Astrocyte of the cerebellum (primary cell): ENCODE data around the gene ELP4.
"Not testable (repeated sequence)": the region's sequence is repeated elsewhere in the genome, so short reads cannot be mapped to it uniquely, and the experiment has no call there.

Experiments used
- DNase-seq: peaks from one replicate; pipeline ENCODE4 v3.0.0-alpha.2; 2011; ENCODE audit warnings: low read depth
- H3K4me3 ChIP-seq: 2 replicates; pipeline ENCODE4 v1.5.1; 2011; ENCODE audit warnings: mild to moderate bottlenecking, low read depth, low read length, moderate library complexity
- in situ Hi-C: cut with HindIII; loops from 2 replicates; pipeline ENCODE4 v1.10.0; 2017; ENCODE audit warnings: low sequenced_read_pairs
- TF ChIP-seq, protein P1 (sequence below): IDR thresholded peaks from 2 replicates; pipeline ENCODE4 v1.5.1; 2012; ENCODE audit warnings: low read length, low read depth, moderate library complexity, mild to moderate bottlenecking; ENCODE audit errors: missing control alignments

The ELP4 gene

DNA sequence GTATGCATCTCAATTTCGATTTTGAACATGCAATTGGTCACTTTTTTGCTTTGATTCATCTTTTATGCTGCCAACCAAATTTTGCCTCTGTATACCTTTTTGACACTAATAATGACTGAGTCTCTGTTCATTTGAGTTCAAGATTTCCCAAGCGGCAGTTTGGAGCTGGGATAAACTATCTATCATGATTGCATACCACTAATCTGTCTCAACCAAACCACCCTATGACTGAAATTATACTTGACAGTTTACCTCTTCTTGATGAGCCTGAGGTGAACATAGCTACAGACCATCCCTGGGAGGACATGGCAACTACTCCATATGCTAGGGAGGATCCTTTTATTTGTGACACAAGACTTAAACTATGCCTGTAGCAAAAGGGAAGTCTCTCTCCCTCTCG, 155.4 kb downstream of the ELP4 start:
- no peak for DNase-seq
- in situ Hi-C loops = no loop called here
- TF ChIP-seq, protein P1, sequence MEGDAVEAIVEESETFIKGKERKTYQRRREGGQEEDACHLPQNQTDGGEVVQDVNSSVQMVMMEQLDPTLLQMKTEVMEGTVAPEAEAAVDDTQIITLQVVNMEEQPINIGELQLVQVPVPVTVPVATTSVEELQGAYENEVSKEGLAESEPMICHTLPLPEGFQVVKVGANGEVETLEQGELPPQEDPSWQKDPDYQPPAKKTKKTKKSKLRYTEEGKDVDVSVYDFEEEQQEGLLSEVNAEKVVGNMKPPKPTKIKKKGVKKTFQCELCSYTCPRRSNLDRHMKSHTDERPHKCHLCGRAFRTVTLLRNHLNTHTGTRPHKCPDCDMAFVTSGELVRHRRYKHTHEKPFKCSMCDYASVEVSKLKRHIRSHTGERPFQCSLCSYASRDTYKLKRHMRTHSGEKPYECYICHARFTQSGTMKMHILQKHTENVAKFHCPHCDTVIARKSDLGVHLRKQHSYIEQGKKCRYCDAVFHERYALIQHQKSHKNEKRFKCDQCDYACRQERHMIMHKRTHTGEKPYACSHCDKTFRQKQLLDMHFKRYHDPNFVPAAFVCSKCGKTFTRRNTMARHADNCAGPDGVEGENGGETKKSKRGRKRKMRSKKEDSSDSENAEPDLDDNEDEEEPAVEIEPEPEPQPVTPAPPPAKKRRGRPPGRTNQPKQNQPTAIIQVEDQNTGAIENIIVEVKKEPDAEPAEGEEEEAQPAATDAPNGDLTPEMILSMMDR = no peak
- no peak overlapping the region for H3K4me3 ChIP-seq

DNA sequence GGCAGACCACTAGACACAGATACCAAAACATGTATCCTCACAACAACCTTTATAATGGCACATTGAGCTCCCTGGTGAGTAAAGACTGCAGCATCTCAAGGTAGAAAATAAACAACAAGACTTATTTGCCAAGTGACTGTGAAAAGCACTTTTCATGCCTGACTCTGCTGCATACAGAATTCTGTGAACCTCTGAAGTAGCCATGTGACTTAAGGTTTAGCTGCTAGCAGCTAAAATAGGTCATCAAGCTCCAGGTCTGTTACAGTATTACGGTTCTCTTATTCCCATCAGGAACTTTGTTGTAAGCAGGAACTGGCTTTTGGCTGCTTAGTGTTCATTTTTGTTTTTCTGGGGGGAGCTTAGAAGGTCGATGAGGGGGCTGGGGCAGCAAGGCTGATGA, 162.1 kb downstream of the ELP4 start:
- TF ChIP-seq, protein P1 = no peak
- in situ Hi-C loops = no loop called here
- no peak overlapping the region for H3K4me3 ChIP-seq
- no peak for DNase-seq

DNA sequence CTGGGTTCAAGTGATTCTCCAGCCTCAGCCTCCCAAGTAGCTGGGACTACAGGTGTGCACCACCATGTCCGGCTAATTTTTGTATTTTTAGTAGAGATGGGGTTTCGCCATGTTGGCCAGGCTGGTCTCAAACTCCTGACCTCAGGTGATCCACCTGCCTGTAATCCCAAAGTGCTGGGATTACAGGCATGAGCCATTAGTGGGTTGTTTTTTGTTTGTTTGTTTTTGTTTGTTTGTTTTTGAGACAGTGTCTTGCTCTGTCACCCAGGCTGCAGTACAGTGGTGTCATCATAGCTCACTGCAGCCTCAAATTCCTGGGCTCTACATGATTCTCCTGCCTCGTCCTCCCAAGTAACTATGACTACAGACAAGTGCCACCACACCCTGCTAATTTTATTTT, 163.5 kb downstream of the ELP4 start:
- H3K4me3 ChIP-seq, DNase-seq, in situ Hi-C loops: not testable (repeated sequence)

DNA sequence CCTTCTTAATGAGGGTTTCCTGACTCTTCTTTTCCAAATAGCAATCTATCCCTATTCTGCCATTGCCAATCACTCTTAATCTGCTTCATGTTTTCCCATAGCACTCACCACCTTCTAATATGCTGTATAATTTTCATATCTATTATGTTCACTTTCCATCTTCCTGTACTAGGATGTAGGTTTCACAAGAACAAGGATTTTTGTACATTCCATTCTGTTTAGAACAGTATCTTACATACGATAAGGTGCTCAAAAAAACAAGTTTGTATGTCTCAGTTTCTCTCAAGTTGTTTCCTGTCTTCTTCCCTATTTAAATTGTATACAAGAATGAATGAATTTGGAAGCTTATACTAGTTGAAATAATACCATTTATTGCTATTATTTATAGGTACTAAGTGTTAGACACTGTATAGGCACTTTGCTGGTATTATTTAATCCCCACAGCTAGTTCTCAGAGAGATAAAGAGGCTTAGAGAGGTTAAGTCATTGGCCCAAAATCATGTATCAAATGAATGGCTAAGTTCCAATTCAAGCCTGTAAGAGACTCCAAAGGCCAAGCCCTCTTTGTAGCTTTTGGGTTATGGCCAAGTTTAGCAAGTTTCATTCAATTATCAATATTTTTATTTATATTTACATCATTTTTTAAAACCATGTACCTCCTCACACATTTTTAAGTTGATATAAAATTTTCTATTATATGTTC, 166.9 kb downstream of the ELP4 start:
- TF ChIP-seq, protein P1 = no peak
- in situ Hi-C loops = no loop called here
- no peak overlapping the region for H3K4me3 ChIP-seq
- no peak for DNase-seq

DNA sequence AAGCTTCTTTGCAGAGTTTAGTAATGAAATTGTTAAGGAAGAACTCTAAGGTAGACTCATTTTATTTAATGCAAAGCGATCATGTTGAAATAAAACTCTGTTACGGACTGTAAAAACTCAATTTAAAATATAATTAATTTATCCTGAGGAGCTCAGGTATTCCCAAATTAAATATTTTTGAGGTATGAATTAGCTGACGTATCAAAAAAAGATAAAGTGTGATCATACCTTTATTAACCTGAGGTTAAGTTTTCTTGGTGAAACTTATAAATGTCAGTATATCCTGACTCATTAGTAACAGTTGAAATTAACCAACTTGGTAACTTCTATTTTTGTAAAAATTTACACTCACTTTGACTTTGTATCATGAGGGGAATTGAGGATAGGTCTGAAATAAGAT, 171.2 kb downstream of the ELP4 start:
- in situ Hi-C loops = no loop called here
- DNase-seq = no peak
- TF ChIP-seq, protein P1 = no peak
- no peak overlapping the region for H3K4me3 ChIP-seq

DNA sequence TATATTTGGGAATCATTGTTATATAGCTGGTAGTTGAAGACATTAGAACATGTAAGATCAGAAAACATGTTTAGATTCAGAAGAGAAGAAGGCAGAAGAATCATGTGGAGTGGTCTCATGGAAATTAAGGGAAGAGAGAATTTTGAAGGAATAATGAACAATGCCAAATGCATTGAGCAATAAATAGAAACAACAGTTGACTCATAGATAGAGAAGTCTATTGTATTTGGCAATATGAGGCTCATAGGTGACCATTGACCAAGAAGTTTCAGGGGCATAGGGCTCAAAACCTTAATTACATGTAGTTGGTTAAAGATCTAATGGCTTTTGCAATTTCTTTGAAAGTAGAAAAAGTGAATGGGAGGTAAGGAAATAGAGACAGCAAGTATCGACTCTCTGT, 177.7 kb downstream of the ELP4 start:
- in situ Hi-C loops = no loop called here
- H3K4me3 ChIP-seq = no peak overlapping the region
- TF ChIP-seq, protein P1 = no peak
- DNase-seq = no peak

DNA sequence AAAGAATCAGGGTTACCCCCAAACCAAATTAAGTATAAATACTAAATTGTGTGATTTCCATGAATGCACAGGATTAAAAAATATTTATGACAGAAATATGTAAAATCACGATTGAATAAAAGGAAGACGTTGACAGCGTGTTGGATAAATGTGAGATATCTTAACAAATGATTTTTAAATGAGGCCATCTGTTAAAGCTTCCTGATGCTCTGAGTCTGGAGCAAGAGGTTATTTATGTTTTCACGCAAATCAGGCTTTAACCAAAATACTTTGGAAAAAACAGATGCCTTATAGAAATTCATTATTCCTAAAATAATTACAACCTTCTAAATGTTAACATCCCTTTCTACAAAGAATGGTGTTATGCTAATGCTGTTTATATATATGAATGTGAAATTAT, 178.3 kb downstream of the ELP4 start:
- TF ChIP-seq, protein P1 = no peak
- H3K4me3 ChIP-seq = no peak overlapping the region
- no peak for DNase-seq
- in situ Hi-C loops = no loop called here
